Measurements from ENCODE around the gene CELA3A. TPM values are rescaled to one million over a fixed set of nuclear protein-coding genes. Genes with fewer than 3 reads are reported as not detected.

Gene CELA3A
- total RNA-seq, 1 donor from 2014 or later, result not detected

GRCh38 chr1:22018583-22019559, 17.4 kb downstream of the CELA3A start:
- TF ChIP-seq CTCF (IDR thresholded peaks at IDR 0.05; ENCODE audit: unreplicated experiment), result no peak
- no peak overlapping the region for H3K27ac Mint-ChIP-seq
- H3K27me3 Mint-ChIP-seq (ENCODE audit: low read depth), result peaks cover 3% of the 10 kb centered on the region
- no peak for DNase-seq (ENCODE audit: low spot score in 2 of 2, unreplicated experiment in 2 of 2)
- H3K4me1 Mint-ChIP-seq, result peaks cover 6% of the 10 kb centered on the region
- no peak overlapping the region for H3K4me3 Mint-ChIP-seq
- no peaks in the 10 kb centered on the region for H3K9me3 Mint-ChIP-seq
- H3K36me3 Mint-ChIP-seq, result no peaks in the 10 kb centered on the region

GRCh38 chr1:22021061-22021460, 19.6 kb downstream of the CELA3A start:
- Mint-ChIP-seq H3K27ac (no peak overlapping the region), H3K27me3 (ENCODE audit: low read depth) (no peaks in the 10 kb centered on the region), H3K9me3 (no peaks in the 10 kb centered on the region), H3K36me3 (no peaks in the 10 kb centered on the region), H3K4me3 (no peak overlapping the region), H3K4me1 (peaks cover 17% of the 10 kb centered on the region)
- TF ChIP-seq CTCF (IDR thresholded peaks at IDR 0.05; ENCODE audit: unreplicated experiment), result no peak
- no peak for DNase-seq (ENCODE audit: low spot score in 2 of 2, unreplicated experiment in 2 of 2)

- Mint-ChIP-seq H3K27ac (peak overlapping the region; percentile 98), H3K4me3 (peak overlapping the region; percentile 76), H3K4me1 (peaks cover 24% of the 10 kb centered on the region), H3K9me3 (no peaks in the 10 kb centered on the region), H3K27me3 (ENCODE audit: low read depth) (no peaks in the 10 kb centered on the region), H3K36me3 (no peaks in the 10 kb centered on the region)
- no peak for TF ChIP-seq CTCF (IDR thresholded peaks at IDR 0.05; ENCODE audit: unreplicated experiment)
- no peak for DNase-seq (ENCODE audit: low spot score in 2 of 2, unreplicated experiment in 2 of 2)
These were observed 23.3 kb downstream of the CELA3A start for GRCh38 chr1:22024485-22025367.

- Mint-ChIP-seq H3K4me1 (peaks cover 24% of the 10 kb centered on the region), H3K4me3 (peak overlapping the region; percentile 76), H3K36me3 (no peaks in the 10 kb centered on the region), H3K27ac (peak overlapping the region; percentile 98), H3K27me3 (ENCODE audit: low read depth) (no peaks in the 10 kb centered on the region), H3K9me3 (no peaks in the 10 kb centered on the region)
- TF ChIP-seq CTCF (IDR thresholded peaks at IDR 0.05; ENCODE audit: unreplicated experiment), result no peak
- peak; percentile 68 to 86 for DNase-seq (ENCODE audit: low spot score in 2 of 2, unreplicated experiment in 2 of 2)
These were observed 24.1 kb downstream of the CELA3A start for GRCh38 chr1:22025368-22026155.

GRCh38 chr1:22026924-22027289, 25.4 kb downstream of the CELA3A start:
- peak overlapping the region; percentile 21 for H3K27ac Mint-ChIP-seq
- no peaks in the 10 kb centered on the region for H3K27me3 Mint-ChIP-seq (ENCODE audit: low read depth)
- no peaks in the 10 kb centered on the region for H3K9me3 Mint-ChIP-seq
- TF ChIP-seq CTCF (IDR thresholded peaks at IDR 0.05; ENCODE audit: unreplicated experiment), result no peak
- DNase-seq (ENCODE audit: low spot score in 2 of 2, unreplicated experiment in 2 of 2), result no peak
- H3K4me3 Mint-ChIP-seq, result peak overlapping the region; percentile 76
- H3K36me3 Mint-ChIP-seq, result no peaks in the 10 kb centered on the region
- peaks cover 32% of the 10 kb centered on the region for H3K4me1 Mint-ChIP-seq

All from mesothelial cell of epicardium (in vitro differentiated cells).